ENCODE data around the gene UBE2G2.

UBE2G2 gene

DNA sequence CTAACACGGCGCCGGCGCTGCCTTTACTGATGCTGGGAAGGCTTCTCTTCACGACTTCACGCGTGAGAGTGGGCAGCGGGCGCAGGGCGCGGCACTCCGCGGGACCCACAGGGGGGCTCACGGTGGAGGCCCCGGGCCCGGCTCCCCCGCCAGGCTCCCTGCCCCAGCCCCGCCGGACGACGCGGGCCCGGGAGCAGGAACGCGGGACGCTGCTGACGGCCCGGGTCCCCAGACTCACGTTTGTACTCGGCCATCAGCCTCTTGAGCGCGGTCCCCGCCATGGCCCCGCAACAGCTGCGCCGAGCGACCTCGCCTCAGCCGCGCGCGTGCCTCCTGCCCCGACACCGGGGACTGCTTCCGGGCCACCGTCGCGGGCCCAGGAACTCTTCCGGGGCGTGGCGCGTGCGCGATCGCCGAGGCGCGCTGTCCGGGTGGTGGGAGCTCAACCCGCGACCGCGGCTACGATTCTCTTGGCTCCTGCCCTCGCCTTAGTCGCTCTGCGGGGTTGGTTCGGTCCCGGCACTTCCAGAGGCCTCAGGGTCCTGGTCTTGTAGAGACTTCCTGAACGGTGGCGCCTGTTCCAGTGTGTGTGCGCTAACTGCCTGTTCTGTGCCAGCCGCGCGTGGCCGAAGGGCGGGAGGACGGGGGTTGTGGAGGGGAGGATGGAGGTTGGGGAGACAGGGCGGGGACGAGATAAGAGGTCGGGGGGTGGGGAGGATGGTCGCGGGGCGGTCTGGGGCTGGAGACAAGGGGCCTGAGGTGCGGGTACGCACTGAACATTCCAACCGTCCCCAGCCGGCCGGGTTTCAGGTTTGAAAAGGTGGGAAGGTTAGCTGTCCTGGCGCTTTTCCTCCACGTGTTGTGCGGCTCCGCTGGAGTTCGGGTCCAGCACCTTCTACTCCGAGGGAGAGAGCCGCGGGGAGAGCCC is at the start of gene UBE2G2:
TSS of gene UBE2G2 (minus strand) at position 353 of the 928 bp plus-strand sequence. CDS start at position 281, 72 bp downstream.
- DNase-seq, result peak; percentile 73

GRCh38 chr21:44850905-44851657 is 49.5 kb upstream of the UBE2G2 start:
- no peak for DNase-seq

- DNase-seq, result no peak
These were observed 48.7 kb upstream of the UBE2G2 start for GRCh38 chr21:44850208-44850800.

- DNase-seq, result no peak
These were observed 48.1 kb upstream of the UBE2G2 start for GRCh38 chr21:44849616-44850130.

- no peak for DNase-seq
These were observed 47.4 kb upstream of the UBE2G2 start for GRCh38 chr21:44848821-44849521.

GRCh38 chr21:44847261-44848056 is 45.8 kb upstream of the UBE2G2 start:
- no peak for DNase-seq

DNA sequence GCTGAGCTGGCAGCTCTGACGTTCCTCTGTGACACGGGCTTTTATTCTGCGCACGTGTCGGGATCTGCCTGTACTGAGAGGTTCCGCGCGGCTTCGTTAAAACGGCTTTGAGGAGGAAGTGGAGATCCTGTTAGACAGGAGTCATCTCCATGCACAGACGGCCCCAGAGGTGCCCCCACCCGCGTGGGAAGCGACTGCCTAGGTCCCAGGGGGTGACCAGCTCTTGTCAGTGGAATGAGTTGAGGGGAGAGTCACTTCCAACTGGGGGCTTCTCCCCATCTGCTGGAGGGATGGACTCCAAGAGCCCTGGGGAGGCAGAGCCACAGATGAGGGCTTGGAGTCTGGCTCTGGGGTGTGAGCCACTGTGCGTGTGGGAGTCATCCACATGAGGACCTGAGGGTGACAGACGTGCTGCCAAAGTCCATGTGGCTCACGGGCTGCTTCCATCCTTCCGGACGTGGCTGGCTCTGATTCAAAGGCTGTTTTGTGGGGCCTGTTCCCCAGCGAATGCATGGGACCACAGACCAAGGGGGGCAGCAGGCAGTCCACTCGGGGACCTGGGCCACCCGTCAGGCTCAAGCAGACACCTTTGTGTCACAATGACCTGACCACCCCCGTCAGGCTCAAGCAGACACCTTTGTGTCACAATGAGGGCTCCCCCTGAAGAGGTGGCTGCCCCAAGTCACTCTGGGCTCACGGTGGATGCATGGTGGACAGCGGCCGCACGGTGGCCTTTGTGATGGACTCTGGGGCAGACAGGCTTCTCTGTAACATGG is 45.1 kb upstream of the UBE2G2 start:
- DNase-seq, result no peak

DNA sequence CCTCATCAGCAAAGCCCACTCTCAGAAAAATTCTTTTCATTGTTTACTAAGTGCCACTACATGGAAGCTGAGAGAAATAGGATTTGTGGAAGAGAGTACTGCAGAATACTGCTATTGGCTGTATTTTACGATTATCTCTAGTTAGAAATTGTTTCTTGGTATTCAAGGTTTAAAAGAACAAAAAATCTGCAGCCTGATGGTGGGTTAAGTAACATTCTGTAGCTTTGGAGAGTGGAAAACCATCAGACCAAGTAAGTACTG is 44.5 kb upstream of the UBE2G2 start:
- no peak for DNase-seq

DNA sequence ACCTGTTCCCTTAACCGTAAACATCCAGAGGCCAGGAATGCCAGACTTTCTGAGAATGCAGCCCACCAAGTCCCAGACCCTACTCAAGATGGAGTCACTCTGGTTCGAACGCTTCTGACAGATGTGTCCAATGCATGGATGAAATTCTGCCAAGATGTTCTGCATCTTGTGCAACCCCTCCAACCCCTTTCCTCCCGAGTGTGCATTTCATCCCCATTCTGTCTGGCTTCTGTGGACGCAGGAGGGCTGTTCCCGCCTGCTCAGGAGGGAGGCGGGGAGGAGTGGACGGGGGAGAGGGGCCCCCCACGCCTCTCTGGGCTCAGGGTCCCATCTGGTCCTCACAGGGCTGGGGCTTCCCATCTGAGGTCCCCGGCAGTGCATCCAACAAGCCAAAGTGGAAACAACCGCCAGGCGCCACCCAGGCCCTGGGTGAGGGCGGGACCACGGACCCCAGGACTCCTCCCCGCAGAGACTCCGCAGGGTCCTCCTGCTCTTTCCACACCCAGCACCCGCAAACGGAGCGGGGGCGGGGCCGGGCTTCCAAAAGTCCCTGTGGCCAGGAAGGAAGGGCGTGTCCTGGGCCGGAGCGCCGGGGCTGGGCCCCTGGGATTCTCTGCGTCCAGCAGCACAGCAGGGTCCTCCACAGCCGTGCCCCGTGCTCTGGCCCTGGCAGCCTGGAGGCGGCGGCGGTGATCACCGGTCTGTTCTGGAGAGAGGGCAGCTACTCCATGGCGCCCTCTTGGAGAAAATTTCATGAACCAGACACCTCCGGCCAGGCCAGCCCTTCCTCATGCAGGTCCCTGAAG is 44.0 kb upstream of the UBE2G2 start:
- peak; percentile 58 for DNase-seq

DNA sequence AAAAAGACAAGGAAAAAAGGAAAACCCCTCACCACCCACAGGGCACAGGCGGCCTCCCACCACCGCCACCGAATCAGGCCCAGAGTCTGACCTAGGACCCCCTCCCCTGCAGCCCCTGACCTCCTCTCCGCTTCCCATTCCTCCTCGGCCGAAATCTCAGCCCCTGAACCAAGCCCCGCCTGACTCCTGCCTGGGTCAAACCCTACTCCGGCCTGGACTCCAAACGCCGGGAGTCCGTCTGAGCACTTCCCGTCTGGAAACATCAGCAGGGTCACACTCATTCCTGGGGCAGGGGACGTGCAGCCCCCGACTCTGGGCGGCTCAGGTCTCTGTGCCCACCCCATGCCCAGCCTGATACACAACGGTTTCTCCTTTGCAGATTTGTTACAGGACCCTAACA is 42.6 kb upstream of the UBE2G2 start:
- no peak for DNase-seq

GRCh38 chr21:44842721-44843445 is 41.3 kb upstream of the UBE2G2 start:
- DNase-seq, result no peak

- DNase-seq, result no peak
These were observed 40.5 kb upstream of the UBE2G2 start for GRCh38 chr21:44842087-44842486.

DNA sequence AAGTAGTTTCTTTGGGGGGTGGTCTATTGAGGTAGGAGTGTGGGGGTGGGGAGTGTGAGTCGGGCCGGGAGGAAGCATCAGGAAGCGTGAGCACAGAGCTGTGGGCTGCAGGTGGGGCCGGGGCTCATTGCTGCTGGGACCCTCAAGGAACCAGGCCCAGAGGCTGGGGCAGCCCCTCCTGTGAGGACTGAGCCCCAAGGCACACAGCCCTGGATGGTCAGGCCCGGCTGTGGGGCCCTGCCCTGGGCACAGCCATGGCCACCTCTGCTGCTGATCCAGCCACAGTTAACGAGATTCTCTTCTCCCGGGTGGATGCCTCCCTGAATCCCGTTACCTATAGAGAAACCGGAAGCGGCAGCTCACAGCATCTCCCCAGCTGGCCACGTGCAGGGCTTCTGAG is 39.2 kb upstream of the UBE2G2 start:
- no peak for DNase-seq

GRCh38 chr21:44838951-44839350 is 37.3 kb upstream of the UBE2G2 start:
- DNase-seq, result no peak

- no peak for DNase-seq
These were observed 36.6 kb upstream of the UBE2G2 start for GRCh38 chr21:44838039-44838895.

DNA sequence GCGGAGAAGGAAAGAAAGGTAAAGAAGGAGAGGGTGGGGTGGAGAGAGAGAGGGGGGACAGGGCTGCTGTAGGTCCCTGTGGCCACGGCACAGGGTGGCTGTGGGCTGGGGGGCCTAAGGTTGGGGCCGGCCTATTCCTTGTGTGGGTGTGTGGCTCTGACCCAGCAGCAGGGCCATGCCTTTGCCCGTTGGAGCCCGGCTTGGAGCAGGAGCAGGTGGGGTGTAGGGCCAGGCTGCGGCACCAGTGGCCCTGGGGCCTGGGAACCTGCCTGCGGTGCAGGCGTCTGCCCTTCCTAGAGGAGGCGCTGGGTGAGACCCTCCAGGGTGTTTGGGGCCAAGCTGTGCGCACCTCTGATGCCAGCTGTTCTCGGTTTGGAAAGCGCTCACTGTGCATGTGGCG is 35.9 kb upstream of the UBE2G2 start:
- DNase-seq, result no peak

GRCh38 chr21:44836666-44837471 is 35.2 kb upstream of the UBE2G2 start:
- no peak for DNase-seq

DNA sequence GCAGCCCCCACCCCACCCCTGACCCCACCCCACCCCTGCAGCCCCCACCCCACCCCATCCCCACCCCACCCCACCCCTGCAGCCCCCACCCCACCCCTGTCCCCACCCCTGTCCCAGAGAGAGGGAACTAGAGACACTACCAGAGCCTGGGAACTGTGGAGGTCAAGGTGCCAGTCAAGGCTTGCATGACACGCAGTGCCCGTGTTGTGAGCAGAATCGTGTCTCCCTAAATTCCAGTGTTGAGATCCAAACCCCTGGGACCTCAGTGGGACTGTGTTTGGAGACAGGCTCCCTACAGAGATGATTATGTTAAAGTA is 34.7 kb upstream of the UBE2G2 start:
- DNase-seq, result no peak
